HG03469 (cell line): ENCODE data around the gene JCAD.
"Not testable (repeated sequence)": the region's sequence is repeated elsewhere in the genome, so short reads cannot be mapped to it uniquely, and the experiment has no call there.

ENCODE experiments used
- ATAC-seq: cut with Tn5 transposase; IDR thresholded peaks from one replicate; pipeline ENCODE4 v1.9.1; 2021; ENCODE audit warnings: mild to moderate bottlenecking, moderate library complexity, moderate number of reproducible peaks; ENCODE audit not compliant: unreplicated experiment

JCAD gene

DNA sequence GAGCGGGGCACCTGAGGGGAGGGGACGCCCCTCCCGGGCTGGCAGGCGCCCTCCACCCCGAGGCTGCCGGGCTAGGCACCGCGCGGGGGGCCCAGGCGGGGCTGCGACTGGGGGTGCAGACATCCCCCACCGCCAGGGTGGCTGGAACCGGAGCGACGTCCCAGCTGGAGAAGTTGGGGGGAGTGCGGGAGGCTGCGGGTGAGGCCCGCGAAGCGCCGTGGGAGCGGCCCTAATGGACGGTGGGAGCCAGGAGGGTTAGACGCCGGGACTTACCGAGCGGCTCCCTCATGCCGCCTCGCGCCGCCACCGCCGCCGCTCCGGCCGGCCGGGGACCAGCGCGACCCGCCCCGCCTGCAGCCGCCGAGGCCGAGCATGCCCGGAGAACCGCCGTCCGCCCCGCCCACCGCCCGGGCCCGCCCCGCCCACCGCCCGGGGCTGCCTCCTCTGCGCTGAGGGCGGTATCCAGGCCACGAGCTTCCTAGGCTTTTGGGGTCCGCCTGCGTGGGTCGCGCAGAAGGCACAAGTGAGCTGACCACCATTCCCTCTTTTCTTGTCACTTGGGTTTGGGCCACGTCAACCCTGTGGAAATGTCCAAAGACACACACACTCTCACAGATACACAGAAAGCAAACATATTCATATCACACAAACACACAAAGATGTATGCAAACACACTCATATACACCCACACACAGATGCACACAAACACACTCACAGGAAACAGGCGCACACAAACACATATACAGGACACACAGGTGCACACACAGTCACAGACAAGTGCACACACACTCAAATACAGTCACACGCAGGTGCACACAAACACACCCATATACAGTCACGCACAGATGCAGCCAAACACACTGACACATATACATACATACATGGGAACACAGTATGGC, at the start of gene JCAD:
TSS of gene JCAD (minus strand) at position 378 of the 899 bp plus-strand sequence. CDS start 11,774 bp downstream, outside the sequence.
- no peak for ATAC-seq

GRCh38 chr10:30106987-30107386, 47.6 kb upstream of the JCAD start:
- ATAC-seq = no peak

GRCh38 chr10:30103595-30104320, 44.4 kb upstream of the JCAD start:
- no peak for ATAC-seq

DNA sequence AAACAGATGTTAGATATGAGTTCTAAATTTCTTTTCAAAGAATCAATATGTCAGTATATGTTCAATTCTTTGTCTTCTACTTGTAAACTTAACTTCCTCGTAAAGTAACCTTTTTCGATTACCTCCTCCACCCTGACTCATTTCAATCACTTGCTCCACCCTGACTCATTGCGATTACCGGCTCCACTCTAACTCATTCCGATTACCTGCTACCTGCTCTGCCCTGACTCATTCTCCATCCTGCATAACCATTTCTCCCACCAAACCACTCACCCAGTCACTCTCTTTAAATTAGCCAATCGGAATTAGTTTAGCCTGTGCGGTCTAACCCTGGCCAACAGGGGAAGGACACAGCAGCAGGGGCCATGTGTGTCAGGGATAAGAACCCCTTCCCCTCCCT, 40.3 kb upstream of the JCAD start:
- ATAC-seq = not testable (repeated sequence)

GRCh38 chr10:30099101-30099500, 39.7 kb upstream of the JCAD start:
- no peak for ATAC-seq

GRCh38 chr10:30098629-30099028, 39.2 kb upstream of the JCAD start:
- no peak for ATAC-seq

DNA sequence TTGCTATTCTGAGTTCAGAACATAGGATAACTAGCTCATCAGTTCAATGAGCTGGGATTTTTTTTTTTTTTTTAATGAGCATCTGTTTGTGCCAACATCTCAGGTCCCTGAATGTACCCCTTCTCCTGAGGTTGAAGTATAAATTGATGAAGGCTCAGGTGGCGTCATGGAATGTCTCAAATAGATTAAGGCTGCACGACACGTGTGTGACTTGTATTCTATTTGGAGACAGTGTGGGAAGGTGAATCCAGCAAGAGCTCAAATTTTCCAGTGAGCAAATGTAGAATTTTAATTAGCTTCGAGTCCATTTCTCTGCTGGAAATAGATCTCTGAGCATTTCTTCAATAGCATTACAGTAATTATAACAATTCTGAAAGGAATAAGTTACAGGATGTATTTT, 37.2 kb upstream of the JCAD start:
- no peak for ATAC-seq

GRCh38 chr10:30095631-30096422, 36.4 kb upstream of the JCAD start:
- ATAC-seq = no peak

- no peak for ATAC-seq
Observed at GRCh38 chr10:30094601-30095000, 35.2 kb upstream of the JCAD start.

- no peak for ATAC-seq
Observed at GRCh38 chr10:30093303-30093950, 34.0 kb upstream of the JCAD start.

- no peak for ATAC-seq
Observed at GRCh38 chr10:30092151-30092790, 32.9 kb upstream of the JCAD start.

DNA sequence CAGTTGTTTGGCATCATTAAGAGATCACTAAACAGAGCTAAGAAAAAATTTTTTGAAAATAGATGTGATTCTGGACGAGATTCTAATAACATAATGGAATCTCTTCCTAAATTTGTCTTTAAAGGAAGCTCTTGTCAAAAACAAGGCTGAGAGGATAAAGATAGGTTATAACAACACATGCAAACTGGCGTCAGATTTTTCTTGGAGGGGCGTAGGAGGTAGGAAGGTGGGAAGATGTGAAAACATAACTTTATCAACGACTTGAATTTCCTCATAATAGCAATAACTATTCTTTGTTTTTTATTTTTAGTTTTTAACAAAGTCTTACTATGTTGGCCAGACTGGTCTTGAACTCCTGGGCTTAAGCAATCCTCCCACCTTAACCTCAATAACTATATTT, 31.8 kb upstream of the JCAD start:
- ATAC-seq = no peak

GRCh38 chr10:30088178-30088577, 28.8 kb upstream of the JCAD start:
- no peak for ATAC-seq

DNA sequence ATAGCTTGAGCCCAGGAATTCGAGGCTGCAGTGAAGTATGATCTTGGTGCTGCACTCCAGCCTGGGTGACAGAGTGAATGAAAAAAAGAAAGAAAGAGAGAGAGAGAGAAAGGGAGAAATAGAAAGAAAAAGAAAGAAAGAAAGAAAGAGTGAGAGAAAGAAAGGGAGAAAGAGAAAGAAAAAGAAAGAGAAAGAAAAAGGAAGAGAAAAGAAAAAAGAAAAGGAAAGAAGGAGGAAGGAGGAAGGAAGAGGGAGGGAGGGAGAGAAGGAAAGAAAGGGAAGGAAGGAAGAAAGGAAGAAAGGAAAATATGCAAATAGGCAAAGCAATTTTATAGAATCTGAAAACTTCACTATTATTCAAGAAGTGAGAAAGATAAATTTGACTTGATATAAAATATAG, 24.5 kb upstream of the JCAD start:
- no peak for ATAC-seq

- no peak for ATAC-seq
Observed at GRCh38 chr10:30081182-30081581, 21.8 kb upstream of the JCAD start.

GRCh38 chr10:30080161-30080560, 20.8 kb upstream of the JCAD start:
- ATAC-seq = no peak

GRCh38 chr10:30079408-30079807, 20.0 kb upstream of the JCAD start:
- ATAC-seq = no peak

DNA sequence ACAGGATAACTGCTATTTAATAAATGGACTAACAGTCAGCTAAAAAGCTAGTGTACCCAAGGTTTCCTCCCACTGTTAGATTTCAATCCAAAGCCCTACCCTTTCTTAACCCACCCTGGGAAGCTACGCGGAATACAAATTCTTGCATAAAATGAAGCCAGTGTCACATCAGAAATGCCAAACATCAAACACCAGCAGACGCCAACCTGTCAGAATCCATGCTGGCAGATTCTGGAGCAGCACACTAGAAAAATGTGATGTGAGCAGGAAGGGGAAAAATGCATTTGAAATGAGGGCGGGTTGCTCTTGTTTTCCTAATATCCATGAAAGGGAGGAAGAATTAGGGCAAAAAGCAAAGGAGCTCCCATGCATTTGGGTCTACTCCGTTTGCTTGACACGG, 16.1 kb upstream of the JCAD start:
- ATAC-seq = no peak

DNA sequence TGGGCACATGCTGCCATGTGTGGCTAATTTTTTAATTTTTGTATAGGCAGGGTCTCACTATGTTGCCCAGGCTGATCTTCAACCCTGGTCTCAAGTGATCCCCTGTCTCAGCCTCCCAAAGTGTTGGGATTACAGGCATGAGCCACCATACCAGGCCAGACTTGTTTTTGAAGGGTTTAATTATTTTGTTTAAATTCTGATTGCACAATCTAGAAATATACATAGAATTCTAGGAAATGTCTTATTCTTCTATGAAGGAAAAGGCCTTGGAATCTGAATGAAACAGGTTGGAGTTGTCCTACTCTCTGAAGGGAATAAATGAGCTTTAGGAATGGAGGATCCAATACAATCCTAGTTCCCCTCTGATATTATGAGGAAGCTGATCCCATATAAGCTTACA, 15.5 kb upstream of the JCAD start:
- ATAC-seq = no peak

GRCh38 chr10:30074090-30074489, 14.7 kb upstream of the JCAD start:
- ATAC-seq = no peak

GRCh38 chr10:30073767-30074060, 14.3 kb upstream of the JCAD start:
- ATAC-seq = no peak
